Uterus (tissue), 2 donors: Measurements from ENCODE around the gene PITPNM3.

ENCODE experiments used
- CTCF ChIP-seq, 4 experiments: fragments of 200-600 bp in 2 of 4; fragments of 450-650 bp in 2 of 4; sonication (generic) in 2 of 4; IDR thresholded peaks; one replicate each; pipeline ENCODE4 v1.5.1; 2016 to 2019; ENCODE audit warnings: antibody characterized with exemption in 4 of 4, mild to moderate bottlenecking in 2 of 4, moderate library complexity in 1 of 4
- POLR2A ChIP-seq, 2 donors: fragments of 450-650 bp; IDR thresholded peaks; one replicate each; pipeline ENCODE4 v1.6.1; 2016; ENCODE audit warnings: antibody characterized with exemption in 2 of 2, mild to moderate bottlenecking in 1 of 2, moderate library complexity in 1 of 2

GRCh38 chr17:6443692-6444570, 112.4 kb downstream of the PITPNM3 start, which contains the start of gene PIMREG:
- TF ChIP-seq CTCF (IDR thresholded peaks at IDR 0.05) (no peak), POLR2A (IDR thresholded peaks at IDR 0.05) (no peak)
